ENCODE measurements around the gene PLEKHG4.
A peak's percentile ranks its signal among the peaks of the same experiment; 100 is the strongest.

DNA sequence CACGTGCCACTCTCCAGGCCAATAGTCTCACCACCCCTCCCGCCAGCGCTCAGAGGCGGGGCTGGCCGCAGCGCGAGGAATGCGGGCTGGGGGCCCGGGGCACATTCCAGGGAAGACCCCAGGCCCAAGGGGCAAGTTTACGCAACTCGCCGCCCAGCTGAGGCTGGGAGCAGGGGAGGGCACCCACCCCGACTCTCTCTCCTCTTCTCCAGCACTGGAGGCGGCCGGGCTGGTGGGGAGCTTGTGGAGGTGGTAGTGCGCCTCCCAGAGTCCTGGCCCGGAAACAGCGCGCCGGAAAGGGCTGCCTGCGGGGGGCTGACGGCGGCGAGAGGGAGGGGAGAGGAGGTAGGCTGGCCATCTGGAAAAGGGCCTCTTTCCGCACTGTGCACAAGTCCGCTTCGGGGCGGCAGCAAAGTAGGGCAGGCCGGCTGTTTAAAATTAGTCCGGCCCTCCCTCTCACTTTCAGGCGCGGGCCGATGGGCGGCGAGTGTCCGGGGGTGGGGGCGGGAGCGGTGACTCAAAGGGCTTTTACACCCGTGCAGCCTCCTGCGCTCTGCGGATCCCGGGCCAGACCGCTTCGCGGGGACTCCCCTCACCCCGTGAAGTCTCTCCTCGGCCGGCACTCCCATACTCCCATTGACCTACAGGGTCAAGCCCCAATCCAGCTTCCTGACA lies 33.1 kb upstream of the PLEKHG4 start:
- TF ChIP-seq SMAD3 (CRISPR knock-in tag; IDR thresholded peaks at IDR 0.05; ENCODE audit: borderline replicate concordance) (0 out of 2 replicates have a peak, but pooled peaks have one; percentile 40), JUN (CRISPR knock-in tag; IDR thresholded peaks at IDR 0.05) (no peak)
- TF ChIP-seq, protein P1, sequence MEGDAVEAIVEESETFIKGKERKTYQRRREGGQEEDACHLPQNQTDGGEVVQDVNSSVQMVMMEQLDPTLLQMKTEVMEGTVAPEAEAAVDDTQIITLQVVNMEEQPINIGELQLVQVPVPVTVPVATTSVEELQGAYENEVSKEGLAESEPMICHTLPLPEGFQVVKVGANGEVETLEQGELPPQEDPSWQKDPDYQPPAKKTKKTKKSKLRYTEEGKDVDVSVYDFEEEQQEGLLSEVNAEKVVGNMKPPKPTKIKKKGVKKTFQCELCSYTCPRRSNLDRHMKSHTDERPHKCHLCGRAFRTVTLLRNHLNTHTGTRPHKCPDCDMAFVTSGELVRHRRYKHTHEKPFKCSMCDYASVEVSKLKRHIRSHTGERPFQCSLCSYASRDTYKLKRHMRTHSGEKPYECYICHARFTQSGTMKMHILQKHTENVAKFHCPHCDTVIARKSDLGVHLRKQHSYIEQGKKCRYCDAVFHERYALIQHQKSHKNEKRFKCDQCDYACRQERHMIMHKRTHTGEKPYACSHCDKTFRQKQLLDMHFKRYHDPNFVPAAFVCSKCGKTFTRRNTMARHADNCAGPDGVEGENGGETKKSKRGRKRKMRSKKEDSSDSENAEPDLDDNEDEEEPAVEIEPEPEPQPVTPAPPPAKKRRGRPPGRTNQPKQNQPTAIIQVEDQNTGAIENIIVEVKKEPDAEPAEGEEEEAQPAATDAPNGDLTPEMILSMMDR (IDR thresholded peaks at IDR 0.05) = no peak
- TF ChIP-seq, protein P2, sequence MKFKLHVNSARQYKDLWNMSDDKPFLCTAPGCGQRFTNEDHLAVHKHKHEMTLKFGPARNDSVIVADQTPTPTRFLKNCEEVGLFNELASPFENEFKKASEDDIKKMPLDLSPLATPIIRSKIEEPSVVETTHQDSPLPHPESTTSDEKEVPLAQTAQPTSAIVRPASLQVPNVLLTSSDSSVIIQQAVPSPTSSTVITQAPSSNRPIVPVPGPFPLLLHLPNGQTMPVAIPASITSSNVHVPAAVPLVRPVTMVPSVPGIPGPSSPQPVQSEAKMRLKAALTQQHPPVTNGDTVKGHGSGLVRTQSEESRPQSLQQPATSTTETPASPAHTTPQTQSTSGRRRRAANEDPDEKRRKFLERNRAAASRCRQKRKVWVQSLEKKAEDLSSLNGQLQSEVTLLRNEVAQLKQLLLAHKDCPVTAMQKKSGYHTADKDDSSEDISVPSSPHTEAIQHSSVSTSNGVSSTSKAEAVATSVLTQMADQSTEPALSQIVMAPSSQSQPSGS (CRISPR knock-in tag; IDR thresholded peaks at IDR 0.05; ENCODE audit: borderline replicate concordance, low read depth) = no peak
- TF ChIP-seq, protein P3, sequence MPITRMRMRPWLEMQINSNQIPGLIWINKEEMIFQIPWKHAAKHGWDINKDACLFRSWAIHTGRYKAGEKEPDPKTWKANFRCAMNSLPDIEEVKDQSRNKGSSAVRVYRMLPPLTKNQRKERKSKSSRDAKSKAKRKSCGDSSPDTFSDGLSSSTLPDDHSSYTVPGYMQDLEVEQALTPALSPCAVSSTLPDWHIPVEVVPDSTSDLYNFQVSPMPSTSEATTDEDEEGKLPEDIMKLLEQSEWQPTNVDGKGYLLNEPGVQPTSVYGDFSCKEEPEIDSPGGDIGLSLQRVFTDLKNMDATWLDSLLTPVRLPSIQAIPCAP (CRISPR knock-in tag; IDR thresholded peaks at IDR 0.05) = no peak
